NCI-H1694 (cell line): ENCODE results near the gene NPRL2.

Source experiments
- DNase-seq: peaks from one replicate; lab custom pipeline; 2025; lab: John Stamatoyannopoulos, UW

NPRL2 gene

DNA sequence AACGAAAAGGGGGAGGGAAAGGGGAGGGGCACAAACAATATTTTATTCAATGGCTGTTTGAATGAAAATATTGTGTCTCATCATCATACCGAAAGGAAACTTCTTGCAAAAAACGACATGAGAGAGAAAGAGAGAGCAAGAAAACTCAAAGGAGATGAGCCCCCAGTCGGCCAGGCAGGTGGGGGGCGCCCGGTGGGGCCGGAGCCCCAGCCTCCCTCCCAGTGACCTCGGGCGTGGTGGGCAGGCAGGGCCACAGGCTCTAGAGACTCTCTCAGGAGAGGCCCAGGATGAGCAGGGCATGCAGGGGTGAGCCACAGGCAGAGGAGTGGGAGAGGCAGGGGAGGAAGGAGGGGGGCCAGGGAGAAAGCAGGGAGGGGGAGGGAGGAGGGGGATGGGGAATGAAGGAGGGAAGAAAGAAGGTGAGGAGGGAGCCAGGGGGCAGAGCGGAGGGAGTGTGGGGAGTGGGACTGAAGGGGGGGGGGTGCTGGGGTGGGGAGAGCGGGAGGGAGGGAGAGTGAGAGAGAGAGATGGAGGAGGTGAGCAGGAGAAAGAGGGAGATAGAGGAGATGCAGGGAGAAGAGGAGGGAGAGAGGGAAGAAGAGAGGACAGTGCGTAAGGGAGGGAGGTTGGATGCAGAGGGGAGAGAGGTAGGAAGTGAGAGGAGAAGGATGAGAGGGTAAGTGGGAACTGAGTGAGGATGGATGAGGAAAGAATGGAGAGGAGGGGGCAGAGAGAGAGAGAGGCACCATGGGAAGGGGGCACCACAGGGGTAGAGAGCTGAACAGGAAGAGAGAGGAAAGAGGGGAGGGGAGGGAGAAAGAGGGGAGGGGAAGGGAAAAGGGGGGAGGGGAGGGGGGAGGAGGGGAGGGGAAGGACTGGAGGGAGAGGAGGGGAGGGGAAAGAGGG lies 22.8 kb upstream of the NPRL2 start:
- no peak for DNase-seq

DNA sequence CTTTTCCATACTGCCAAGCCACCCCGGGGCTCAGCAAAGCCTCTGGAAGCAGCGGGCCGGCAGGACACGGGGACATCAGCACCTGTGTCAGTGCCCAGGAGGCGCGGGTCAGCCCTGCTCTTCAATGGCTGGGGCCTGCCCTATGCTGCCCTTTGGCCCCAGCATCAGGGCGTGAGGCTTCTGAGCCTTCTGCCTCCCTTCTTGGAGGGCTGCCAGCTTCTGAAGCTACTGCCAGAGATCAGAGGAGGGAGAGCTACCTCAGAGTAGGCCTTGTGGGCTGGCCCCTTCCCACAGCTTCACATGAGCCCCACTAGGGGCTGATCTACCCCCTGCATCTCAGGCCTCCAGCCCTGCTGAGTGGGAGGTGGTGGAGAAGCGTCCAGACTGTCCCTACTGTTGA lies 21.8 kb upstream of the NPRL2 start:
- no peak for DNase-seq

DNA sequence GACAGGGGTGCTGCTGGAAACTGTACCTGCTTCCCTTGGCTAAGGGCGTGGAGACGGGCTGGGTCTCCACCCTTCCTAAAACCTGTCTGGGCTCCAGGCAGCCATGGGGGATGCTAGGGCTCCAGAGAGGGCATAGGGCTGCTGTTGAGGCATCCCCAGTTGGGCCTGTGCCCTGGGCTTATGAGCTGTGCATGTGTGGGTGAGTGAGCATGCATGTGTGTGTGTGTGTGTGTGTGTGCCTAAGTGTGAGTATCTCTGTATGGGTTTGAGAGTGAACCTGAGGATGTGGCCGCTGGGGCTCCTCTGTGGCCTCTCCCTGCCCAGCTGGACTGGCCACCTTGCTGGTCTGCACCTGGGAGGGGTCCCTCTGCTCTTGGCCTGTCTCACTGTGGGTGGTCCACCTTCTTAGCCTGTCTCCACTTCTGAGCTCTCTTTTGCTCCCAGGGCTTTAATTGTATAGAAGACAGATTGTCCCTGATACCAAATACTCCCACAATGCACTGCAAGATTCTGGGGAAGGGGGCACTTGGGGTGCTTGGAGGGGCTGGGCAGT lies 20.6 kb upstream of the NPRL2 start:
- no peak for DNase-seq

DNA sequence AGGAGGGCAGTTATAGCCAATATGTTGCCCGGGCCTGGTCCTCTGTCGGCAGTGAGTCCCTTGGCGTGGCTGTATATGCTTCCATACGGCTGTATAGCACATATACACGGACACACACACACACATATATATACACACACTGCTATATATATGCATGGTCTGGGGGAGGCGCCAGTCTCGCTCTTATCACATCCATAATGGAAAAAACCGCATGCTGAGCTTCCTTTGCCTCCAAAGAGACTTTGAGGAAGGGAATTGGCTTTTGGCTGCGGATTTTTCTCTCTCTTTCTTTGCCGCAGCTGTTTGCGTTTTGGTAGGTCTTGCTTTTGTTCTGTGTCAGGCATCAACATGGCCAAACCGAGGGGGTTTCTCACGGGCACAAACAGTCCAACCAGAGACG lies 20.0 kb upstream of the NPRL2 start:
- DNase-seq: peak; percentile 26

DNA sequence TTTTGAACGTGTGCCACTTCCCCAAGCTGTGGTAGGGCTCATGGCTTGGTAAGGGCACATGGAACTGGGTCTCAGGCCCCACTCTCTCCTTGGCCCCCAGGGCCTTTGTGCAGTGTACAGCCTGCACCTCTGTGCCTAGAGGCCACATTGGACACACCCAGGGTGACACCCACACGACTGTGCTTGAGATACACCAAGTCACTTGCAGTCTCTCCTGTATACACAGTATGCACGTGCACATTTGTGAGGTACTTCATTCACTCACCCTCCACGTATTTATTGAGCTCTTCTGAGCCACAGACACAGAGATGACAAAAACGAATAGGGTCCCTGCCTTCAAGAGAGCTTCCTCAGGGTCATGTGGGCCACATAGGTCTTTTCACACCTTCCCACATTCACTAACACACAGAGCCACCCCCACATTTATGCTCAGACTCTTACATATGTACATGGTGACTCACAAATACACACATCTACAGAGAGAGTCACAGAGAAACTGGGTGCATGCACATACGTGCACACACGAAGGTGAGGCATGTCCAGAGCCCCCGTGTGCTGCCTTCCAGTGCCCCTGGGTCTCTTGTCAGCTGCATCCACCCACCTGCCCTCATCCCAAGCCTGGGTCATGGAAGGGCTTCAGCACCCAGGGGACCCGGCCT lies 18.6 kb upstream of the NPRL2 start:
- DNase-seq: no peak

DNA sequence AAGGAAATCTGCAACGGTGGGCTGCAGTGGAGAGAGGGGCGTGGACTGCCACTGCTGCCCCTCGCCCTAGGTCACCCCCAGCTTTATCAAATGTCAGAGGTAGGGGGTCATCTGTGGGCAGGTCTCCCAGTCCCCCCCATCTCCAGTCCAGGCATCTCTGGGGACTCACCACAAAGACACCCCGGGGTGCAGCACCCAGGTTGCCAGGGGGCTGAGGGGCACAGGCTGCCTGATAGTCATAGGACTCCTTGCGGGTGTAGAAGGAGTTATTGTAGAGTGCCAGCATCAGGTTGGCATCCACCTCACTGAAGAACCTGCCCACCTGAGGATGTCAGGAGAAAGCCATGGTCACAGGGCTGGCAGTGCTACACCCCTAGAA lies 15.3 kb upstream of the NPRL2 start:
- DNase-seq: no peak

DNA sequence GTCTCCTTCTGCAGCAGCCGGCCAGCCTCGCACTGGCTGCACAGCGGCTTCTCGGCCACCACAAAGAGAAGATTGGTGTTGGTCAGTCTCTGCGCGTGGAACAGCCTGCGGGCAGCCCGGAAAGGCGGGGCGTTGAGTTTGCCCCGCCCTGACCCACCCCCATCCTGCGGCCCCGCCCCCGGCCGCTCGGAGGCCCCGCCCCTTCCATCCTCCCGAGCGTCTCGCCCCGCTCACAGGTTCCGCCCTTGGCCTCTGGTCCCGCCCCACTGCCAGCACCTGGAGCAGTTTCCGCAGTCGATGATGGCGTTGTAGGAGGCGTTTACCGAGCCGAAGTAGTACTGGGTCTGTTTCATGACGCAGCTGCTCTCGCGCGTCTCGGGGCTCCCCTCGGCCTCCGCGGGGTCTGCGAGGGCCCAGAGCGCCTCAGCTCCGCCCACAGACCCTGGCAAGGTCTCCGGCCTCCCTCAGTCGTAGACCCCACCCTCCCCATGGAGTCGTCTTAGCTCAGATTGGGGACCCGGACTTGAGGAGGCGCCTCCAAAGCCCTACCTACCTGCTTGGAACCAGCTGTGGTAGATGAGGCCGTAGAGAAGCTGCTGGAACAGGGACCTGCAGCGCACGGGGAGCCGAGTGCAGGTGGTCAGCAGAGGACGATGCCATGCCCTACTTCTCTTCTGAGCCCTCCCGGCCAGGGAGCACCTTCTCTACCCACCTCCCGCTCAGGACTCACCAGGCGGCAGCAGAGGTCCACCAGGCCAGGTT lies 14.7 kb upstream of the NPRL2 start:
- DNase-seq: no peak

DNA sequence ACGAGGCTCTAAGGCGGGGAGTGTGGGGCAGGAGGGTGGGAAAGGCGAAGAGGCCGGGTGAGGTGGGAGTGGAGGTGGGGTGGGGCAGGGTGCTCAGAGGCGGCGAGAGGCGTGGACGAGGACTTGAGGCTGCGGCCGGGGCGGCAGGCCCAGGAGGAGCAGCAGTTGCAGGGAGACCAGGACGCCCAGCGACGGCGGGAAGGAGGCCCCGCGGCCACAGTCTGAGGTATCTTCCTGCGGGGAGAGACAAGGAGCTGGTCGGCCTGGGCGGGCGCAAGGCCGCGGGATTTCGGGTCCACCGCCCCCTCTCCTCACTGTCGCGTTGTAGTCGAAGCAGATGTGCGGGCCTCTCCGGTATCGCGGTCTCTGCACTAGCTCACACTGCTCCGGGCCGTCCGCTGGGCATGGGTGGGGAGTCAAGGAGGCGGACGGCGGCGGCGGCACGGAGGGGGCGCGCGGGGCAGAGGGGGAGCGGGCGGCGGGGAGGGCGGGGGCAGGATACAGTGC lies 14.1 kb upstream of the NPRL2 start:
- no peak for DNase-seq

DNA sequence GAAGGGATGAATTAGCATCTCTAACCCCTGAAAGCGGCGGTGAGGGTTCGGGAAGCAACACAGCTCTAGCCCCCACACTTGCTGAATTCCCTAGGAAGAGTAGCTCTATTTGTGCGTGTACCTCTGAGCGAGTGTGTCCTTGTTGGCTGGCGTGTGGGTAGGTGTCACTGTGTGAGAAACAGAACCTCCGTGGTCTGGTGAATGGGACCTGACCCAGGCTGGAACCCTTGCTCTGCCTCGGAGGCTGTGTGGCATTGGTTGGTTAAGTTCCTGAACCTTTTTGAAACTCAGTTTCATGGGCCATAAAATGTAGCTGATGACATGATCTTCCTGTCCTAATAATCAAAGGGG lies 9.2 kb upstream of the NPRL2 start:
- no peak for DNase-seq

DNA sequence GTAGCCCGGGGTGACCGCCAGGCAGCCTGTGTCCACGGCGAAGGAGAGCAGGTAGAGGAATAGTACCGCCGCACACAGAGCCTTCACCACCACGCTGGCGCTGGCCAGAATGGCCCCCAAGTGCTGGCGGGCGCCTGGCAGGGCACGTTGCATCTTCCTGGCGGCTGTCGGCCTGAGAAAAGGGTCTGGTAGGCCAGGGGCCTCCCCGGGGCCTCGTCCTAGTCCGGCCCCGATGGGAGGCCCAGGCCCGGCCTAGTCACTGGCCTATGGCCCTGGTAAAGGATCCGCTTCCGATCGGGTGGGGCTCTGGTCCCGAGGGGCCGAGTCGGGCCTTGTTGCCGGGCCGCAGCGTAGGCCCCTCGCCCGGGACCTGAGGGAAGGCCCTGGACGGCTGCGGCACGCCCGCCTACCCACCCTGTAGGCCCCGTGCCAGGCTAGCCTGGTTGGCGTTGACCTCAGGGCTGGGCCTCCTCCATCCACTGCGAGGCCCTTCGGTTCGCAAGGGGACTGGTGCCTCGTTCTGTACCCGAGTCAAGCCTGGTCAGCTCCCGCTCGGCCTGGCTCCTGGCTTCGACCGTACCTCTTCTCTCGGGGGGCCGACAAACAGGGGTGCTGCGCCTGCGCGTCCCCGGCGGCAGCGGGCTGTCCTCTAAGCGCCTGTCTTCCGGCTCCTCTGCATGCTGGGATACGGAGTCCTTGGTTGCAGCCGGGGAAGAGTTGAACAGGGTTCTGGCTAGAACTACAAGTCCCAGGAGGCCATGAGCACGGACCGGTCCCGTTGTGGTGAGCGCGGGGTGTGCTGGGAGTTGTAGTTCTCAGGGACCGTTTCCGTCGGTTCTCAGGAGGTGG lies 8.6 kb upstream of the NPRL2 start, which contains the start of gene TMEM115:
Gene TMEM115 (minus strand): TSS at position 611 of the 849 bp plus-strand sequence. CDS start 458 bp downstream, at position 153.
- DNase-seq: peak; percentile 78

DNA sequence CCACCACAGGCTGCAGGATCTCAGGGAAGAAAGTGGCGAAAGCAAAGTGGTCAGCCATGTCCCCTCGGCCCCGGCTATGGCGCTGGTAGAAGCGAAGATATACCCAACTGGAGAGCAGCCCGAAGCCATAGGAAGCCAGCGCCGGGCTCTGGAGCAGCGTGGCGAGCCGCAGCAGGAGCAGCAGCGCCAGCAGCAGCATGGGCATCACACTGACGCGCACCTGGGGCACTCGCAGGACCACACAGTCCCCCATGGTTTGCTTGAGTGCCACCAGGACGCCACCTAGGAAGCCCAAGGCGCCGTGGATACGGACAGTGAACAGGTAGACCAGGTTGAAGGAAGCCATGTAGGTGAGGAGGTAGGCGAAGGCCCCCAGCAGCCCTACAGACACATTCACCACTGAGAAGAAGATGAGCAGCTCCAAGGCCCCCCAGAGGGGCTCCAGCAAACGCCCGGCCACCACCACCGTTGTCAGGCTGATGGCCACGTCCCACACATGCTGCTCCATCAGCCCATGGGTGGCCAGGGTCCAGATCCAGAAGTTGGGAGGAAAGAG lies 7.9 kb upstream of the NPRL2 start:
- DNase-seq: no peak

DNA sequence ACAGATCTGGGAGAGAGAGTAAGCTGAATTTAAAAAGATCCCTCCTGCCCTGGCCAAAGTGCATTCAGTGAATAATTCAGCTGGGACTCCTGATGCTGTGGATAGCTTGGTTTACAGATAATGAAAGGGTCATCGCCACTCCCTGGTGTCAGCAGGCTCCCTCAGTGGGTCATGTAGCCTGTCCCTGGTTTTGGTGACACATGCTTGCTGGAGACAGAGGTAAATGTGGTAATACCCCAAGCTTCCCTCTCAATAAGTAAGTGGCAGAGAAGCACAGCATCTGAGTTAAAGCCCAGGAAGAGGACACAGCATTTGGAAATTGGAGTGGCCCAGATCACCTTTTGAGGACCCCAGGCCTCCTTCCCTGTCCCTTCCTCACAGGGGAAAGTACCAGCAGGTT lies 6.9 kb upstream of the NPRL2 start:
- DNase-seq: no peak

DNA sequence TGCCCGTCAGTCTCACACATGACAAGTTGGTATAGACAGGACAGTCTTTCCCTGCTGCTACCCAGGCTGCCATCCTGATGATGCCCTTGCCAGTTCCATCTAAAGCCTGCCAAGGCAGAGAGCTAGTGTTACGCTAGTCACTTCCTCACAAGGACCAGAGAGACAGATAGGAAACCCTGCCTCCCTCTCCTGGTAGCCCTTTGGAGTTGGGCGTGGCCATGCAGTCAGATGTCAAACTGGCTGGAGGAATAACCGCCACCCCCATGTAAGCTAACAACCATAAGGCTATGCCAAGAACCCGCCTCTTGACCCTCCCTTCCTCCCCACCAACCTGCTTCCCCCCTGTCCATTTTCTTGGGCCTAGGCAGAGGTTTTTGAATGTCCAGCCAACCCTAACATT lies 6.0 kb upstream of the NPRL2 start:
- DNase-seq: no peak

DNA sequence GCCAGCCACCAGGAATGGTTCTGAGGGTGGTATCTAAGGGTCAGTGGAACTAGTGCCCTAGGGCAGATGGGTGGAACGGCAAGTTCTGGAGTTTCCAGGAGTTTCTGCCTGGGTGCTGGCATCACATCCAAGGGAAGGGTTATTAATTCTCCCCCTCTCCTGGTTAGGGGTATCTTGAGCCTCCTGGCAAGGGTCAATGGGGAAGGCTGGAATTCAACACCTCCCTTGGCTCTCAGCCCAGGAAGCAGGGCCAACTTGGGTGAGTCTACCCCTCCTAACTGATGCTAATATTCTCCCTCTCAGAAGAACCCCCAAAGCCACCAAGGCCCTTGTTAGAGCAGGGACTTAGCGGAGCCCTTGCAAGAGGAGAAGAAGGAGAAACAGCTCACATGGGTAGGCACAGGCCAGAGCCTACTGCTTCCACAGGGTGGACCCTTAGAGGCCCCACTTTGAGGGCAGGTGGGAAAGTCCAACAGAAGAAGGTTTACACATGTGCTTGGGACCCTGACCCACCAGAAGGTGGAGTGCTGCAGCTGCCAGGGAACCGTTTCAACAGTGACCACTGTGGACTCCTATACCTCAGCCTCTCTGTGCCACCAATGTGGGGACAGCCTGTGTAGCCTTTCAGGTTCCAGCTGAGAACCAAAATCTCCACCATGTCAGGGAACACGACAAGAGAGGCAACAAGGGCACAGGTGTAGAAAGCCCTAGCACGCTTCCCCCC lies 5.4 kb upstream of the NPRL2 start:
- DNase-seq: no peak

DNA sequence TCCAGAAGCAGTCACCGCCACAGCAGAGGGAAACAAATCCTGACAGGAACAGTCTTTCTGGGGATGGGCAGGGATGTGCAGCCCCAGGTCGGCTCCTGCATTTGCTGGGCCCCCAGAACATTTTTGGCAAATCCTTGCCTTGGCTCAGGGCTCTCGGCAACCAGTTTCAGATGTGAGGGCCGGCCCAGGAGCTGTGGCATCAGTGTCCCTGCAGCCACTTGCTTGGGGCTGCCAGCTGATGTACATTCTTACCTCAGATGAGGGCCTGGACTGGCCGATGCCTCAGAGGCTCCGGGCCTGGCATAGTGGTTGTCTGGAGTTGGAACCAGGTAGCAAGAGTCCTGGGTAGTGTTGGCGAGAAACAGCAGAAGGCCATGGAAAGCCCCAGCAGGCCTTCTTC lies 4.3 kb upstream of the NPRL2 start:
- no peak for DNase-seq

DNA sequence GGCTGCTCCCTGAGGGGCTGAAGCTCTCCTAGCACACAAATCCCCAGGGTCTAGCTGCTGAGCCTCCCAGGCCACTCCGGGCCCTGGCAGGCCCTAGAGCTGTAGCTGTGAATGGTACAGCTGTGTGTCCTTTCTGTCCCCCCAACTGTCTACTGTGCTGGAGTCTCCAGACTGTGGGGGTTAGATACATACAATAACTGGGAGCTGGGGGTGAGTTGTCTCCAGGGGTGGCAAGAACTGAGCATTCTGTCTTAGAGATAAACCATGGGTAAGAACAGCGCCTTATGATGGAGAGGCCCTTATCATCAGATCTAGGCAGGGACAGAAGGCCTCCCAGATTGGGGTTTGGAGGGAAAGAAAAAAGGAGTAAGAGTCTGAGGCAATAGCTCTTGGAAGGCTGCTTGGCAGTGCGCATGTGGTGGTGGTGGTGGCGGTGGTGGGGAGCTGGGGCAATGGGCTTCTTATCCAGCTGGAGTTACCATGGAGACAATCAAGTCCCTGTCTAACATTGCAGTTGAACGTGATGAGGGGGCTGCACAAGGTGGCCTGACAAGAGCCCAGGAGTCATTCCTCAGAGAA lies 3.7 kb upstream of the NPRL2 start:
- DNase-seq: no peak

DNA sequence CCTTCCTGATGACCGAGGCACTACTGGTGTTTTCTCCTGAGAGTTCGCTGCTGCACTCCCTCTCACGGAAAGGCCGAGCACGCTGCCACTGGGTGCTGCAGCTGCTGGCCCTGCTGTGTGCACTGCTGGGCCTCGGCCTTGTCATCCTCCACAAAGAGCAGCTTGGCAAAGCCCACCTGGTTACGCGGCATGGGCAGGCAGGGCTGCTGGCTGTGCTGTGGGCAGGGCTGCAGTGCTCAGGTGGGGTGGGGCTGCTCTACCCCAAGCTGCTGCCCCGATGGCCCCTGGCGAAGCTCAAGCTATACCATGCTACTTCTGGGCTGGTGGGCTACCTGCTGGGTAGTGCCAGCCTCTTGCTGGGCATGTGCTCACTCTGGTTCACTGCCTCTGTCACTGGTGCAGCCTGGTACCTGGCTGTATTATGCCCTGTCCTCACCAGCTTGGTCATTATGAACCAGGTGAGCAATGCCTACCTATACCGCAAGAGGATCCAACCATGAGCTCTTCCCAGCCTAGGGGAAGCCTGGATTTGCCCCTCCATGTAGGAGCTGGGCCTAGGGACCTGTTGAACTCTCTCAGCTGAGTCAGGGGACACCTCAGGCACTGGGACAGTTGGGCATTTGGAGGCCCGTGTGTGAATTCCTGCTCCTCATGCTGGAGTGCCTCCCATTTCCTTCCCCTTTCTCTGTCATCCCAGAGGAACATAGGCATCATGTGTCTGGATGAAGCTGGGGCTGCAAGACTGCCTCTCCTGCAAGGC lies 2.9 kb upstream of the NPRL2 start:
- DNase-seq: no peak

DNA sequence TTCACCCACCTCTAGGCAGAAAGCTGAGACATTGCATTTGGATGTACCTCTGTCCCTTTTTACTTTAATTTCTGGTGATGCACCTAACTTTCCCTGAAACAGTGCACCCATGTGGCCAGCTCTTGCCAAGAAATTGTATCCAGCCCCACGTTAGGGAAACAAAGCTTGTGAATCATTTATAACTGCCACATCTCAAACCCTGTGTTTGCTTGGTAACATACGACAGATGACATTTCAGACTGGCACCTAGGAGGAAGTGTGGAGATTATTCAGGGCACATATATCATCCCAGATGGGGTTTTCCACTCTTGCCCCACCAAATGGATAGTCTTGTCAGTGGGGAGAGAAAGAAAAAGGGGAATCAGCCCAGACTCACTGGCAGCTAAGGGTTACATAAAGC lies 2.2 kb upstream of the NPRL2 start:
- no peak for DNase-seq

DNA sequence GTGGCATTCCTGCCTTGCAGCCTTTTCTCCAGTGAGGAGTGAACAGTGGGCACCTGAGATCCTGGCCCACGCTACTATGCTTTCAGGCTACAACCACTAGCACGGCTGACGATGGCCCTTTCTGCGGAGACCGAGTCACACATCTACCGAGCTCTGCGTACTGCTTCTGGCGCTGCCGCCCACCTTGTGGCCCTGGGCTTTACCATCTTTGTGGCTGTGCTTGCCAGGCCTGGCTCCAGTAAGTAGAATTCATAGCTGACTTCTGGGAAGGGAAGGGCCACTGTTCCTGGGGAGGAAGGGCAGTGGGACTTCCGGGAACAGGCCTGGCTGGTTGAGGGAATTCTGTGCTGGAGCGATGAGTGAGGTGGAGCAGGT lies 735 bp upstream of the NPRL2 start:
- no peak for DNase-seq

DNA sequence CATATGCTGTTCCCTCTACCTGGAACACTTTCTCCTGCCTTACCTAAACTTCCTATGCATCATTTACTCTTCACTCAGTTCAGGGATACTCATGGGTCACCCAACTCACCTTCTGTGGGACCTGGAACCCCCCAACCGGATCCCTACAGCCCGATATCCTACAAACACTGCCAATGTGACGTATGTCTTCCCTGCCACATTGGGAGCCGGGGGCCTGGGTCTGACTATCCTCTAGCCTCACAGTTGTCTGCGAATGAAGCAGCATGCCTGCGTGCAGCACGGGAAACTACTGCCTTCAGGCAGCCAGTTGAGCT lies 405 bp downstream of the NPRL2 start:
- DNase-seq: no peak
